Endothelial cell of umbilical vein (primary cell): ENCODE results near the gene SLC17A9. TPM values are rescaled to one million over a fixed set of nuclear protein-coding genes. Genes with fewer than 3 reads are reported as not detected.

Experiments used
- BruUV-seq: library from RNA; stranded (reverse); fragments of 400-500 nt; replicated peaks from 2 replicates; lab custom pipeline; 2021; lab: Mats Ljungman, UMichigan
- CTCF ChIA-PET: fragments of 300-600, 350-600 bp; sonication (Branson Sonifier 250); formaldehyde crosslinking; loops from one replicate; lab custom pipeline; 2021; ENCODE audit warnings: antibody characterized with exemption, inconsistent platforms; lab: Charles Lee
- POLR2A ChIA-PET: fragments of 300-600, 350-600 bp; sonication (Branson Sonifier 250); formaldehyde crosslinking; loops from one replicate; lab custom pipeline; 2021; ENCODE audit warnings: antibody characterized with exemption, inconsistent platforms; lab: Charles Lee
- DNase-seq: peaks from one replicate; pipeline ENCODE4 v3.0.0-alpha.2; 2011; ENCODE audit warnings: low read depth, low spot score
- FAIRE-seq: peaks from 2 replicates; lab custom pipeline; 2011; peaks lifted over from hg19 to GRCh38; lab: Jason Lieb, UNC
- H2AFZ ChIP-seq: 2 replicates; pipeline ENCODE4 v1.6.0; 2012; ENCODE audit warnings: low read depth, low read length, control low read depth, inconsistent platforms
- H3K27ac ChIP-seq: 2 replicates; pipeline ENCODE4 v1.5.1; 2011; ENCODE audit warnings: low read depth, mild to moderate bottlenecking, control low read depth, low read length, moderate library complexity; ENCODE audit not compliant: insufficient read depth
- H3K27me3 ChIP-seq, 2 experiments: 2 replicates each; pipeline versions ENCODE4 v1.6.0 to v1.6.1; 2011; ENCODE audit warnings: low read length in 2 of 2, mixed read lengths in 1 of 2; ENCODE audit not compliant: control insufficient read depth in 2 of 2, insufficient read depth in 2 of 2
- H3K36me3 ChIP-seq, 2 experiments: 2 replicates in 1 of 2; 3 replicates in 1 of 2; pipeline ENCODE4 v1.5.1; 2011; ENCODE audit warnings: low read length in 2 of 2, mild to moderate bottlenecking in 1 of 2, moderate library complexity in 1 of 2; ENCODE audit not compliant: control insufficient read depth in 2 of 2, insufficient read depth in 2 of 2; ENCODE audit errors: extremely low read depth in 1 of 2
- H3K4me1 ChIP-seq: 3 replicates; pipeline ENCODE4 v1.5.1; 2011; ENCODE audit warnings: mild to moderate bottlenecking, low read length; ENCODE audit not compliant: control insufficient read depth, insufficient read depth; ENCODE audit errors: extremely low read depth
- H3K4me2 ChIP-seq: 2 replicates; pipeline ENCODE4 v1.6.1; 2011; ENCODE audit warnings: low read length, control low read depth, mixed read lengths; ENCODE audit not compliant: insufficient read depth
- H3K4me3 ChIP-seq, 3 experiments: fragments of 200-600 bp in 1 of 3; sonication (generic), shearing (Covaris generic) in 1 of 3; replicated peaks in 1 of 3; 2 replicates each; pipeline ENCODE4 v1.5.1; 2011 to 2016; ENCODE audit warnings: control low read depth in 3 of 3, low read length in 3 of 3, mild to moderate bottlenecking in 2 of 3, inconsistent platforms in 1 of 3, low read depth in 1 of 3, moderate library complexity in 1 of 3; ENCODE audit not compliant: insufficient read depth in 1 of 3
- H3K79me2 ChIP-seq: 2 replicates; pipeline ENCODE4 v1.6.0; 2012; ENCODE audit warnings: low read length, inconsistent platforms; ENCODE audit not compliant: control insufficient read depth, insufficient read depth
- H3K9ac ChIP-seq: replicated peaks from 2 replicates; pipeline ENCODE3; 2011; ENCODE audit warnings: low read length, control low read depth; ENCODE audit not compliant: insufficient read depth; ENCODE audit errors: extremely low read depth
- H3K9me1 ChIP-seq: replicated peaks from 3 replicates; pipeline ENCODE4 v1.6.0; 2011; ENCODE audit warnings: mild to moderate bottlenecking, low read length; ENCODE audit not compliant: control insufficient read depth, insufficient read depth; ENCODE audit errors: extremely low read depth
- H3K9me3 ChIP-seq: replicated peaks from 2 replicates; pipeline ENCODE4 v1.5.1; 2012; ENCODE audit warnings: low read length, inconsistent platforms; ENCODE audit not compliant: control insufficient read depth, insufficient read depth
- H4K20me1 ChIP-seq: replicated peaks from 2 replicates; pipeline ENCODE3; 2011; ENCODE audit warnings: mild to moderate bottlenecking, low read length; ENCODE audit not compliant: control insufficient read depth, insufficient read depth; ENCODE audit errors: extremely low read depth
- EZH2 ChIP-seq: IDR thresholded peaks from 2 replicates; pipeline ENCODE4 v1.6.1; 2012; ENCODE audit warnings: borderline replicate concordance, low read depth, mild to moderate bottlenecking, moderate library complexity, low read length, inconsistent platforms; ENCODE audit not compliant: severe bottlenecking
- FOS ChIP-seq: IDR thresholded peaks from 2 replicates; pipeline ENCODE4 v1.6.1; 2011; ENCODE audit warnings: mild to moderate bottlenecking, low read length, moderate library complexity, borderline replicate concordance; ENCODE audit not compliant: insufficient read depth
- GATA2 ChIP-seq: IDR thresholded peaks from 2 replicates; pipeline ENCODE4 v1.7.0; 2011; ENCODE audit warnings: low read depth, mild to moderate bottlenecking, moderate library complexity, mixed read lengths, low read length; ENCODE audit not compliant: insufficient read length, insufficient read depth
- JUN ChIP-seq: IDR thresholded peaks from 2 replicates; pipeline ENCODE4 v1.6.1; 2011; ENCODE audit warnings: borderline replicate concordance, low read depth; ENCODE audit not compliant: insufficient read length, insufficient read depth
- MYC ChIP-seq: IDR thresholded peaks from one replicate; pipeline ENCODE4 v1.6.1; 2011; ENCODE audit warnings: mild to moderate bottlenecking, low read depth, low read length
- POLR2A ChIP-seq: IDR thresholded peaks from 2 replicates; pipeline ENCODE4 v1.6.1; 2012; ENCODE audit warnings: low read depth, mild to moderate bottlenecking, control low read depth, low read length
- POLR2AphosphoS5 ChIP-seq: IDR thresholded peaks from 2 replicates; pipeline ENCODE4 v1.6.1; 2012; ENCODE audit warnings: low read depth, mild to moderate bottlenecking, control low read depth, low read length, moderate library complexity; ENCODE audit not compliant: insufficient read depth
- dilution Hi-C: fragments of 300-500 bp; cut with MboI; formaldehyde crosslinking; loops from one replicate; pipeline ENCODE4 v1.15.0; 2019; ENCODE audit warnings: low sequenced_read_pairs; ENCODE audit not compliant: extremely low pct_ligation_motif_present
- intact Hi-C: fragments of 100-400 bp; cut with micrococcal nuclease; formaldehyde crosslinking; loops from one replicate; pipeline ENCODE4 v1.10.0; 2022
- polyA plus RNA-seq, 4 experiments: library from polyadenylated mRNA; depleted of rRNA in 3 of 4; stranded (reverse) in 3 of 4; unstranded in 1 of 4; fragments of >200 nt; gene quantifications; 2 replicates each; pipeline versions ENCODE4 v1.2.1 to v1.2.3, GENCODE V29; 2011 to 2012; ENCODE audit warnings: missing spikeins in 1 of 4
- total RNA-seq: library from RNA; stranded (reverse); gene quantifications from 2 replicates; pipeline ENCODE4 v1.2.3, GENCODE V29; 2021
- TF ChIP-seq, protein P1 (sequence below), 2 donors: IDR thresholded peaks; 1 replicate in 1 of 2; 2 replicates in 1 of 2; pipeline ENCODE4 v1.5.1; 2011; ENCODE audit warnings: low read length in 2 of 2, mild to moderate bottlenecking in 2 of 2, moderate library complexity in 2 of 2, control low read depth in 1 of 2, inconsistent platforms in 1 of 2, low read depth in 1 of 2; ENCODE audit not compliant: insufficient read depth in 1 of 2; ENCODE audit errors: extremely low read depth in 1 of 2
- TF ChIP-seq, protein P2 (sequence below): IDR thresholded peaks from 2 replicates; pipeline ENCODE4 v1.6.1; 2011; ENCODE audit not compliant: insufficient read depth, insufficient read length

SLC17A9 gene
- total and polyA plus RNA-seq, 2 donors (not counting 3 experiments of a cell fraction or from before 2014, with no cell fraction given), result 38.2 to 44.5 TPM

DNA sequence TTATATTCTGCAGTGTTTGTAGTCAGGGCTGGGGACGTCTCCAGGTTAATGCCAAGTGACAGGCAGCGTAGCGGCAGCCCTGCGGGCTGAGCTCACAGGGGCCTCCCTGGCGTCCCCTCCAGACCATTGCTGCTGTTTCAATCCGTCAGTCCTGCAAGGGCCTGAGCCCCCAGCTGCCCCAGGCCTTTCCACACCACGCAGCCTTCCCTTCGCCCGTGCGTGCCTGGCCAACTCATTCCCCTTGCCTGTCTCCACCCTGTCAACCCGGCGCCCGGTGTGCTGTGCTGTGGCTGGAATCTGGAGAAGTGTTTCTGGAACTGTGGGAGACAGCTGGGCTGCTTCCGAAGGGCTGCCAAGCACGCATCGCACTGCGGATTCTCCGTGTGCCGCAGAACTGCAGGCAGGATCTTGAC lies 42.4 kb downstream of the SLC17A9 start:
- ChIA-PET POLR2A (no interaction called here), CTCF (interaction anchor here (1.4 to 2.5 kb wide), 2 partner anchors 14 to 22 kb away, joined by 6 to 8 read pairs; no protein-coding TSS in a partner anchor)
- Histone ChIP-seq H3K9me3 (no peaks in the 10 kb centered on the region), H3K4me3 (no peak overlapping the region), H3K27ac (no peak overlapping the region), H3K4me1 (no peaks in the 10 kb centered on the region), H2AFZ (no peak overlapping the region), H3K27me3 (peaks cover 0 to 9% of the 10 kb centered on the region in 2 experiments), H3K36me3 (no peaks in the 10 kb centered on the region), H3K4me2 (no peak overlapping the region), H3K9me1 (no peaks in the 10 kb centered on the region), H3K79me2 (no peaks in the 10 kb centered on the region), H3K9ac (no peak overlapping the region), H4K20me1 (no peaks in the 10 kb centered on the region)
- FAIRE-seq, result no peak
- intact Hi-C loops (no loop called here), dilution Hi-C loops (no loop called here)
- no peak for TF ChIP-seq POLR2AphosphoS5
- TF ChIP-seq MYC, result no peak
- TF ChIP-seq POLR2A, result no peak
- no peak for TF ChIP-seq JUN
- no peak for TF ChIP-seq FOS
- no peak for TF ChIP-seq GATA2
- TF ChIP-seq, protein P1, sequence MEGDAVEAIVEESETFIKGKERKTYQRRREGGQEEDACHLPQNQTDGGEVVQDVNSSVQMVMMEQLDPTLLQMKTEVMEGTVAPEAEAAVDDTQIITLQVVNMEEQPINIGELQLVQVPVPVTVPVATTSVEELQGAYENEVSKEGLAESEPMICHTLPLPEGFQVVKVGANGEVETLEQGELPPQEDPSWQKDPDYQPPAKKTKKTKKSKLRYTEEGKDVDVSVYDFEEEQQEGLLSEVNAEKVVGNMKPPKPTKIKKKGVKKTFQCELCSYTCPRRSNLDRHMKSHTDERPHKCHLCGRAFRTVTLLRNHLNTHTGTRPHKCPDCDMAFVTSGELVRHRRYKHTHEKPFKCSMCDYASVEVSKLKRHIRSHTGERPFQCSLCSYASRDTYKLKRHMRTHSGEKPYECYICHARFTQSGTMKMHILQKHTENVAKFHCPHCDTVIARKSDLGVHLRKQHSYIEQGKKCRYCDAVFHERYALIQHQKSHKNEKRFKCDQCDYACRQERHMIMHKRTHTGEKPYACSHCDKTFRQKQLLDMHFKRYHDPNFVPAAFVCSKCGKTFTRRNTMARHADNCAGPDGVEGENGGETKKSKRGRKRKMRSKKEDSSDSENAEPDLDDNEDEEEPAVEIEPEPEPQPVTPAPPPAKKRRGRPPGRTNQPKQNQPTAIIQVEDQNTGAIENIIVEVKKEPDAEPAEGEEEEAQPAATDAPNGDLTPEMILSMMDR (IDR thresholded peaks at IDR 0.05; ENCODE audit: extremely low read depth in 1 of 2, insufficient read depth in 1 of 2, low read depth in 1 of 2, low read length in 2 of 2), result no peak
- TF ChIP-seq, protein P2, sequence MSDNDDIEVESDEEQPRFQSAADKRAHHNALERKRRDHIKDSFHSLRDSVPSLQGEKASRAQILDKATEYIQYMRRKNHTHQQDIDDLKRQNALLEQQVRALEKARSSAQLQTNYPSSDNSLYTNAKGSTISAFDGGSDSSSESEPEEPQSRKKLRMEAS, result no peak
- no peak for TF ChIP-seq EZH2
- no TSS peak for BruUV-seq
- DNase-seq, result no peak
